GM10266 (cell line): Measurements from ENCODE around the gene HBQ1.
A peak's percentile ranks its signal among the peaks of the same experiment; 100 is the strongest.

Experiments used
- DNase-seq: peaks from one replicate; pipeline ENCODE4 v3.0.0; 2012; ENCODE audit errors: extremely low spot score
- CTCF ChIP-seq: IDR thresholded peaks from 2 replicates; pipeline ENCODE4 v1.5.1; 2012; ENCODE audit warnings: mild to moderate bottlenecking, low read depth; ENCODE audit not compliant: control insufficient read depth, insufficient read depth; ENCODE audit errors: missing control alignments

Gene HBQ1

DNA sequence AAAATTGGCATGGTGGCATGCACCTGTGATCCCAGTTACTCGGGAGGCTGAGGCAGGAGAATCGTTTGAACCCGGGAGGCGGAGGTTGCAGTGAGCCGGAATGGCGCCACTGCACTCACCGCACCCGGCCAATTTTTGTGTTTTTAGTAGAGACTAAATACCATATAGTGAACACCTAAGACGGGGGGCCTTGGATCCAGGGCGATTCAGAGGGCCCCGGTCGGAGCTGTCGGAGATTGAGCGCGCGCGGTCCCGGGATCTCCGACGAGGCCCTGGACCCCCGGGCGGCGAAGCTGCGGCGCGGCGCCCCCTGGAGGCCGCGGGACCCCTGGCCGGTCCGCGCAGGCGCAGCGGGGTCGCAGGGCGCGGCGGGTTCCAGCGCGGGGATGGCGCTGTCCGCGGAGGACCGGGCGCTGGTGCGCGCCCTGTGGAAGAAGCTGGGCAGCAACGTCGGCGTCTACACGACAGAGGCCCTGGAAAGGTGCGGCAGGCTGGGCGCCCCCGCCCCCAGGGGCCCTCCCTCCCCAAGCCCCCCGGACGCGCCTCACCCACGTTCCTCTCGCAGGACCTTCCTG lies at the start of gene HBQ1:
TSS of gene HBQ1 (plus strand) at position 359 of the 575 bp plus-strand sequence. CDS start at position 387, 28 bp downstream.
- TF ChIP-seq CTCF, result peak; percentile 70
- DNase-seq, result peak; percentile 89

DNA sequence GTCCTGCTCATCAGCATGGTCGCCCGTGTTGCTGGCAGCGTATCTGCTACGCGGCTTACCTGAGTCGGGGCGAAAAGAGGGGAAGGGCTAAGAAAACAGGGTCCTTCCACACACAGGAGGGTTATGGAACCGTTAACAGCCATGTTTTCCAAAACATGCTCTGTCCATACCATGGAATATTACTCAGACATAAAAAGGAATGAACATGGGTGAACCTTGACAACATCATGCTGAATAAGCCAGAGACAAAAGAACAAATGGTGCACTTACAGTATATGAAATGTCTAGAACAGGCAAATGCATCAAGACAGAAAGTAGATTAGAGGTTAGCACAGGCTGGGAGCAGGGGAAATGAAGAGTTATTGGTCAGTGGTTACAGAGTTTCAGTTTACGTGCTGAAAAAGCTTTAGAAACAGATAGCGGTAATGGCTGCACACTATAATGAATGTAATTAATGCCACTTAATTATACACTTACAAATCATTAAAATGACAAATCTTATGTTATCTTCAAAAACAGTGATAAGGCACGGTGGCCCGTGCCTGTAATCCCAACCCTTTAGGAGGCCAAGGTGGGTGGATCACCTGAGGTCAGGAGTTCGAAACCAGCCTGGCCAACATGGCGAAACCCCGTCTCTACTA lies 49.6 kb upstream of the HBQ1 start:
- TF ChIP-seq CTCF, result no peak
- no peak for DNase-seq

- TF ChIP-seq CTCF, result no peak
Measured at GRCh38 chr16:132120-132519, 48.1 kb upstream of the HBQ1 start.

GRCh38 chr16:133716-134115 lies 46.5 kb upstream of the HBQ1 start:
- DNase-seq, result no peak
- TF ChIP-seq CTCF, result no peak

More at GRCh38 chr16:132120-132519, 48.1 kb upstream of the HBQ1 start:
- DNase-seq, result no peak

GRCh38 chr16:138049-138417 lies 42.2 kb upstream of the HBQ1 start:
- TF ChIP-seq CTCF, result no peak
- DNase-seq, result no peak

- TF ChIP-seq CTCF, result no peak
- DNase-seq, result no peak
Measured at GRCh38 chr16:140175-140857, 39.9 kb upstream of the HBQ1 start.
